Left lobe of liver (tissue), 2 donors: ENCODE data around the gene ZBED3. TPM values are rescaled to one million over a fixed set of nuclear protein-coding genes. Genes with fewer than 3 reads are reported as not detected.

Source experiments
- ATAC-seq: fragments of 200-7000 bp; cut with Tn5 transposase; one replicate; pipeline ENCODE4 v1.9.1; 2020; ENCODE audit warnings: mild to moderate bottlenecking, moderate library complexity
- DNase-seq: peaks from one replicate; pipeline ENCODE4 v3.0.0-alpha.2; 2020; ENCODE audit warnings: low spot score
- total RNA-seq: library from RNA; stranded (reverse); gene quantifications from one replicate; pipeline ENCODE4 v1.2.1, GENCODE V29; 2021
- donor health status: DM: no; HTN: no; CAD: no; lungs with moderate emphysema.
- donor health status: DM: no; HTN: yes; CAD: no.

The ZBED3 gene
- total RNA-seq, 1 donor from 2014 or later = 40.1 TPM

DNA sequence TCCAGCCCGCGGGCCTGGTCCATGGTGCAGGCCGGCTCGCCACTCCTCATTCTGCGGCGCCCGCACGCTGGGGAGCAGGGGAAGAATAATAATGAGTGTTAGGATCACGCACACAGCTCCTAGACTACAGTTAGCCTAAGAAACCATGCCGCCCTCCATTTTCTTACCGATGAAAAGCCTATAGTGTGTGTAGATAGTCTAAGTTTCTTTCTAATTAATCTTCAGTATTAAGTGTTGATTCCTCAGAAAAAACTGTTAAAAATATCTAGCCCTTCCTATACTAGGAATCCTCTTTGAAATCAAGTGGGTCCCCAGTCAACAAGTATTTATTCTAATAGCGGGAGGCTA lies 9.3 kb downstream of the ZBED3 start:
- DNase-seq (no peak), ATAC-seq (no peak)

DNA sequence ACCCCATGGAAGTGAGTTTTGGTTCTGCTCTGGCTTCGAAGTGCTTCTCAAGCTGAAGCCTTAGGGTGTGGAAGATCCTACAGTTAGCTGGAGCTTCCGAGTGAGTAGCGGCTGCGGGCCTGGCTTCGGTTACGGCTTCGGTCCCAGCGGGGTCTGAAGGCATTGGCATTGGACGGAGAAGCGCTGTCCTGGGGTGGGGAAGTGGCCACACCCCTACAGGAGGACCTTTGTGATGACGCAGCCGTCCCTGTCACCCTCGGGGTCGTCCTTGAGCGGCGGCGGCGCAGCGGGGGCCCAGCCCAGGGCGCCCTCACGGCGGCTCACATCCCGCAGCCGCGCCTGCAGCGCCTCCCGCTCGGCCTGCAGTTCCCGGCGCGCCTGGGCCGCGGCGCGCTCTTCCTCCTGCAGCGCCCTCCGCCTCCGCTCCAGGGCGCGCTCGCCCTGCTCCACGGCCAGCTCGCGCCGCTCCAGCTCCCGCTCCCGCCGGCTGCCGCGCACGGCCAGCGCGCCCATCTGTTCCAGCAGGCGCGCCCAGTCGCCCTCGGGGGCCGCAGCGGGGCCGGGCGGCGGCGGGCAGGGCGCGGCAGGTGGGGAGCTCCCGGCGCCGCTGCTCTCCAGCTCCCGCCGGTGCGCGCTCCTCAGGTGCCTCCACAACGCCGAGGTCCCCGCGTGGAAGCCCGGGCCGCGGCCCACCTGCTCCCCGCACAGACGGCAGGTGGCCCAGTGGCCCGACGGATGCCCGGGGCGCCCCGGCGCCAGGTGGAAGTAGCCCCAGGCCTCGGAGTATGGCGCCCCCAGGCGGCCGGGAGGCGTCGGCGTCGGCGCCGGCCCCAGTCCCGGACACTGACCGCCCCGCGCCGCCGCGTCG lies 9.9 kb downstream of the ZBED3 start:
- peak; percentile 67 for ATAC-seq
- DNase-seq = peak; percentile 58

DNA sequence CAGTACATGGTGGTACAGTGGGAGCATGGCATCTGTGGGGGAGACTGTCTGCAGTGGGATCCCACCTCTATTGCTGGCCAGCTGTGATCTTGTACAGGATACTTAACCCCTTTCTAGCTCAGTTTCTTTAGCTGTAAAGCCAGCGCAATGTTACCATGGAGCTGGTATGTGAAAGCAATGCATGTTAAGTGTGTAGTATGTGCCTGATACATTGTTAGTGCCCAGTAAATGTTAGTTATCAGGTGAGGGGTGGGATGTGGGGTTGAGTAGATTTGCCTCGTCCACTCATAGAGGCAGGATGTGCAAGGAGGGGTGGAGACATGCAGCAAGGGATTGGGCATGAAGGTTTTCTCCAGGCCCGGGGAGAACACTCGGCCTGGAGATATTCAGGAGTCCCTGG lies 12.3 kb downstream of the ZBED3 start:
- no peak for ATAC-seq
- DNase-seq = no peak

DNA sequence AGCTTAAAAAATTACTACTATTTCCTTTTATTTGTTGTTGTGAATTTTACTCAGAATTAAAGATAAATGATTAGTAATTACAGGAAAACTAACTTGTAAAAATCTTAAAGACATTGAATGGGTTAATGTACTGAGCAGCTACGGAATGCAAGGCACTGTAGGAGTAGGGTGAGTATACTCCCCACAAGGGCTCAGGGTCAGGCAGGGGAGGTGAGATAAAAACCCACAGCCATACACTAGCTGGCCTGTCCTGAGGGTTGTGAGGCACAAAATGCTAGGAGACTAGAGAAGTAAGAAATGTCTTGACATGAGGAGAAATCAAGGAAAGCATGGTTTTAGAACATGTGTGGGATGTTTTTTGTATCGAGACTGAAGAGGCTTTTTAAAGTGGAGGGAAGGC lies 13.4 kb downstream of the ZBED3 start:
- ATAC-seq = no peak
- no peak for DNase-seq

DNA sequence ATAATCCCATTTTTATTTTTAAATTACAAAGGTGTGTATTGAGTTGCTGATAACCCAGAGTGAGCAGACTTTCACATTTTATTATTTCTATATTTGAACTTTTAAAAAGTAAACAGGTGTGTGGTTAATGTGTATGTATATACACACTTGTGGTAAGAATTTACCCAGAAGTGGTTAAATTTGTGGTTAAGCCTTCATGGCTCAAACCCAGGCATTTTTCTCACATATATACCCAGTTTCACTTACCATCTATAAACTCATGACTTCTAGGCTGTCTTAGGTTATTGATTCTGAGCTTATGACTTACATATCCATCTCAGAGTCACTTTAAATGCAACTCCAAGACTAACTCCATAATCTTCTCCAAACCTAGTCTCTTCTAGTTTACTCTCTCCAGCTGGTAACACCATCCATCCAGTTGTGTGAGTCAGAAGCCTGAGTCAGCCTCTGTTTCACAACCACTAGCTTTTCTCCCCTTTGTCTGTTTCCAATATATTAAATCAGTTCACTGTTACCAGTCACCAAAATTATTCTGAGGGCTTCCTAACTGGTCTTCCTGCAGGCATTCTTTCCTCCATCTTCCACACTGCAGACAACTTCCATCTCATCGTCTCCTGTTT lies 20.2 kb downstream of the ZBED3 start:
- ATAC-seq (peak; percentile 44), DNase-seq (no peak)

DNA sequence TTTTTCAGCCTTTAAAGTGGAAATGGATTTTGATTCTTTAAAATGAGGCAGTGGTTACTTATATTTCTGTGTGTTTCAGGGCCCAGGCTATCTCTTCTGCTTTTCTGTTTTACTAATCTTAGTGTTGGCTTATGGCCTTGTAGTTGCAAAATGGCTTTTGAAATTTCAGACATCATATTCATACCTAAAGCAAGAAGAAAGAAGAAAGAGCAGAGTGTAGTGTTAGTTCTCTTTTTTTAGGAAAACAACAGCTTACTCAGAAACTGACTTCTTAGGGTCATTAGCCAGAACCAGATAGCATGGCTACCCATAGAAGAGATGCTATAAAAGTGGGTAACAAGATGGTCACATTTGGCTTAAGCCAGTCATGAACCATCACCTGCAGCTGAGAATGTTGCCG lies 20.9 kb downstream of the ZBED3 start:
- no peak for ATAC-seq
- DNase-seq = no peak

DNA sequence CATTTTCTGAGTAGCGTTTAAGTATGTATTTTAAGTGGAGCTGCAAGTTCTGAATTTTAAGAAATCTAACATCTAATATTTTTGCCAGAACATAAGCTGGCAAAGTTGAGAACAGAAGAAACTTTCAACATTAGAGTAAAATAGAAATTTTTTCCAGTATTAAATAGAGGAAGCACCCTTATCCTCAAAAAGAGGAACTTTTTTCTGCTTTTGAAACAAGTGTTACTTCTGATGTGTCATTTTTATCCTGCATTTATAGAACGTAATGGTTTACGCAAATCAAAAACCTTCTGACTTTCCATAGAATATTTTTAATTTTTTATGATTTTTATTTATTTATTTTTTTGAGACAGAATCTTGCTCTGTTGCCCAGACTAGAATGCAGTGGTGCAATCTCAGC lies 21.8 kb downstream of the ZBED3 start:
- no peak for DNase-seq
- no peak for ATAC-seq

DNA sequence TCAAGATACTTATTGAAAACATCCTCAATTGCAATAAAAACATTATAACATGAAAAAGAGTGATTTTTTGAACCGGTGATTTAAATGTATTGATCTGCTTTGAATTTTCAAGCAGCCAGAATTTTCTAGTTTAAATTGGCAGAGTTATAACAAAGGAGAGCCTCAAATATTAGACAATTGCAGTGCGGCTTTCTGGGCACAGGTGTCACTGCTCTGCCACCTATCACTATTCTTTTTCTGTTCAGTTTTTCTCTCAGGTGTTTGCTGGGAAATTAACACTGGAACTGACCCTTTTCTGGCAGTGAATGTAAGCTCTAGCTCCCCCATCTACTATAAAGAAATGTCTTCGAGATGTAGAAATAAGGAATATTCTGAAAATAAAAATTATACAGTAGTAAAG lies 23.0 kb downstream of the ZBED3 start:
- ATAC-seq = peak; percentile 90
- no peak for DNase-seq

DNA sequence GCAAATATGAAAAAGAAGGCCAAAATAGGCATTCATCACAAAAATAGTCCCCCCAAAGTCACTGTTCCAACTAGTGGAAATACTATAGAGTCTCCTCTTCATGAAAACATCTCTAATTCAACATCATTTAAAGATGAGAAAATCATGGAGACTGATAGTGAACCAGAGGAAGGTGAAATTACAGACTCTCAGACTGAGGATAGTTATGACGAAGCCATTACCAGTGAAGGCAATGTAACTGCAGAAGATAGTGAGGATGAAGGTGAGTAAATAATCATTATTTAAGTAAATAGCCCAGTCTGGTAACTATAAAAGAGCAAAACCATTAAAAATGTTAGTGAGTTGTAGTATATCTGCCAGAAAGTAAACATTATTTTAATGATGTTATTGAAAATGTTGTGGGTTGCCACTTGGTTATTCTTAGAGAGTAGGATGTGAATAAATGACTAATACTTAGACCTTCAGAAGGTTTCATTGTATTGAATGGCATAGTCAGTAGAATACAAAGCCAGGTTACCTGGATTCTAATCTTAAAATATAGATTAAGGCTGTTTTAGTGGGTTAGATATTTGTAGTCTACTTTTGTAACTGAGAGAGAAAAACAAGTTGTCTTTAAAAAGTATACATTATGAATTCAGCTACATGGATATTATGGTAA lies 40.5 kb downstream of the ZBED3 start:
- ATAC-seq (no peak), DNase-seq (no peak)

DNA sequence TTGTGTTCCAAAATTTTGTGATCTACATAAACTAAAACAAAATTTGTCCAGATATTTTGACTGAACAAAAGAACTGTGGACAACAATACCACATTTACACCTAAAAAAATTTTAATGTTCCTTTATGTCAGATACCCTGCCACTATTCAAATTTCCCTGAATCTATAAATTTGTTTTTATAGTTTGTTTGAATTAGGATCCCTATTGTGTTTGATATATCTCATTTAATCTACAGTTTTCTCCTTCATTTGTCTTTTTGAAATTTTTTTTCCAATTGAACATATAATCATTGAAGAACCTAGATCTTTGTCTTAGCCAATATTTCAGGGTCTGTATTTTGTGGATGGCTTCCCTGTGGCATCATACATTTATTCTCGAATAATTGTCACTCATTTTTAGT lies 51.1 kb downstream of the ZBED3 start:
- ATAC-seq = no peak
- no peak for DNase-seq

DNA sequence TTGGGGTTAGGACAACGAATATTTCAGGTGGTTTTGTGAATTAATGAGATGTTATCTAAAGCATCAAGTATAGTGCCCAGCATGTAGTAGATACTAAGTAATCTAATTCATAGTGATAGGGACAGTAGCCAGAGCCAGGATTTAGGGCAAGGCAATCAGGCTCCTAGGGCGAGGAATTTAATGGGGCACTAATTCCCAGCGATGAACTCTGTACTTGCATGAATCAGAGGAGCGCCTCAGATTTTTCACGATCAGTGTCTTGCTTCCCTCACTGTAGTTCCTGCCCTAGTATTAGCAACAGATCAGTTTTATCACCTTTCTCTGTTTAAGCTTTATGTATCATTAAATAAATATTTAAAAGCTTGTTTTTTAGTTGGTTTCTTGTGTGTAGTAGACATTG lies 53.7 kb downstream of the ZBED3 start:
- ATAC-seq = no peak

DNA sequence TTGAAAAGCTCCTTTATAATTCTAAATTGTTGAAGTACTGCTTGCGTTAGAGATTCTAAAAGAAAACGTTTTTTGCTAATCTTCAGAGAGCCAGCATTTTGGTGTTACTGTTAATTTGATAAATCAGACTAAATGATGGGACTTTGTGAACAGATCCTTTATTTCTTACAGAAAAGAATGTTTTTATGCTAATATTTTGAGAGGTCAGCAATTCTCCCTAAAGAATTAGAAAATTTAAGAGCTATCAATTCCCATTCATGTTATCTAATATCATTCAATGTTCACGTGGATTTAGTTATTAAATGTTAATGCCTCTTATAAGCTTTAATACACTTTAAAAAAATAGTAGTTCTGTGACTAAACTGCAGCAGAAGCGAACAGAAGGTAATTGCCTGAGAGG lies 54.5 kb downstream of the ZBED3 start:
- DNase-seq = no peak
- no peak for ATAC-seq

More for the DNA sequence above, 53.7 kb downstream of the ZBED3 start:
- no peak for DNase-seq

DNA sequence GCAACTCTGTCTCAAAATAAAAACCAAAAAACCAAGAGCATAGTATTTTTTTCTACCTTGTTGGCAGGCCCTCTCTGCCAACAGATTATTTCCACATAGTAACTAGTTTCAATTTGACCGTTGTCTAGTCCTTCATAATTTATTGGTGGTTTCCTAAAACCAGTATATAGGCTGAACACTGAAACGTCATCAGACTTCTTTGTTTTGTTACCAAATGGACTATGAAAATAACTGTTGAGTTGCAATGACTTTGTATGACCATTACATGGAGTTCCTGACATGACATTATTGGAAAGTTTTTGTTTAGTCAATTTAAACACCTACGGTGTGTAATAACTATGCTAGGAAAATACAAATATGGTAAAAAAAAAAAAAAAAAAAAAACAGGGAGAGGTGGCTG lies 55.2 kb downstream of the ZBED3 start:
- no peak for DNase-seq
- no peak for ATAC-seq

DNA sequence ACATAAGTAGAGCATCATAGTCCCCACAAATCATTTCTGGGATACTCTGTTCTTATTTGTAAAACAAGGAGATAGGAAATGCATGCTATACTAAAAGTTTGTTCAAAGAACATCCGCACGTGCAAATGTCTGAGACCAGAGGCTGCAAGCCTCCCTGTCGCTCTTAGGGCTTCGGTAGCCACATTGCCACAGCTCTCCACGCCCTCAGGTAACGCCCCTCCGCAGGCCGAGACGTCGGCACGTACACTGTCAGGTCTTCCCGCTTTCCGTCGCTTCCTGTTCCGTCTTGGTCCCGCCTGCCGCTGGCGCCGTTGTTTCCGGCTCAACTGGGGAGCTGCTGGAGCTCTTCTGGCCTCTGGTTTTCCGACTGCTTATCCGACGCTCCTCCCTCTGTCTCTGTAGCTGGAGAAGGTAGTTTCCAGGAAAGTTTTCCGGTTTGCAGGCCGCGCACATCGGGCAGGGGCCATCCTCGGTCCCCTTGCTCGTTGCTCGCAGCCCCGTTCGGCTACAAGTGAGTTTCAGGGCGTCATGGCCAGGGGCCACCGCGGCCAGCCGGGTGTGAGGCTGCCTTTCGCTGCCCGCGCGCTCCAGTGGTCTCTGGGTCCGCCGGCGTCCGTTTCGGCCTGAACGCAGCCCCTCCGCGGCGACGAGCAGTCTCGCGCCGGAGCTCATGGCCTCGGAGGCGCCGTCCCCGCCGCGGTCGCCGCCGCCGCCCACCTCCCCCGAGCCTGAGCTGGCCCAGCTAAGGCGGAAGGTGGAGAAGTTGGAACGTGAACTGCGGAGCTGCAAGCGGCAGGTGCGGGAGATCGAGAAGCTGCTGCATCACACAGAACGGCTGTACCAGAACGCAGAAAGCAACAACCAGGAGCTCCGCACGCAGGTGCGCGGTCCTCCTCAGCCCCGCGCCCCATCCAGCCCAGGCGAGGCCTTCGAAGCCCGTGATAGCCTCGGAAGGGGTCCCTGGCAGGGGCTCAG lies 56.7 kb downstream of the ZBED3 start, which contains the start of gene AGGF1:
Gene AGGF1 (plus strand): TSS at position 308 of the 975 bp plus-strand sequence. CDS start 363 bp downstream, at position 671.
- DNase-seq (peak; percentile 95), ATAC-seq (peak; percentile 98)

DNA sequence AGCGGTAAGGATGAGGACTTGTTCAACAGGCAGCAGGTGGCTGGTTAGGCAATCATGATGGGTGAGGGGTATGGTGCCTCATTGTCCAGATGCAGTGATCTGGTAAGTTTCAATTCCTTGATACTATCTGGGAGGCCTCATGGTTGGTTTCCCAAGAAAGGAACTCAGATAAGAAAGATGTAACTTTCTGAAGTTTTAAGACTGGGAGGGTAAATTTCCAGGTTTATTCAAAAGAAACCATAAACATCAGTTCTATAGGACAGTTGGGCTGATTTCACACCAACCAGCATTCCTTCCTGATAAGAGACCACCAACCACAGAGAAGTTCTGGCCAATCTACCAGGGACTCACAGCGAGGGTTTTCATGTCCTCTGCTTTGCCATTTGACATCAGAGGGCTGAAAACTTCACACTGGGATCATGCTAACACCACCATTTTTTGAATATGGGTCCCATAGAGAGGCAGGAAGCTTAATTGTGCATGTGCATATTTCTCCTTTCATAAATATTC lies 57.7 kb downstream of the ZBED3 start:
- DNase-seq (no peak), ATAC-seq (no peak)

DNA sequence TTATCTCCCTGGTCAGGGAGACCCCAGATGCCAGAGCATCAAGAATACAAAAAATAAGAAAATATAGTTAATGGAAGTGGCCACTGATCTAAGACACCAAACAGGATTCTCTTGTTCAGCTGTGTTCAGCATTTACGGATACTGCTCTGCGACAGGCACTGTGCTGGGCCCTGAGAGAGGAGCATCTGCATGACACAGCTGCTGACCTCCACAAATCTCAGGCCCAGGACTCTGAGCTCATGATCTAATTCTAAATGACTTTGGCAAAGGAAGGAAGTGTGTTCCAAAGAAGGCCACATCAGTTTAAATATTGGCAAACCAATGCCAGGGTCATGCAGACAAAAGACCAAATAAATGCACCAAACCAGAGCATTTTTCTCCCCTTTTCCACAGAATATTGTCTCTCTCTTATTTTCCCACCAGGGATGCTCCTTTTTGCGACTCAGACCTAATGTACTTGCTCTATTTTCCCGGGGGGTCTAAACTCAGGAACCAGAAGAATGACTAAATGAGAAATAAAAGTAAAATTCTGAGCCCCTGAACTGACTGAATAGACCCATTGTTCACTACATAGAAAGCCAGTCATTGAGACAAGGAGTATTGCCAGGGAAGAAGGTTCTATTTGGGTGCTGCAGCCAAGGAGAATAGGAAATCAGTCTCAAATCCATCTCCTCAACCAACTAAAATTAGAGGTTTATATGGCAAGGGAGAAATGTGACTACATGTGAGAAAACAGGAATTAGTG lies 58.3 kb downstream of the ZBED3 start:
- DNase-seq (no peak), ATAC-seq (no peak)

DNA sequence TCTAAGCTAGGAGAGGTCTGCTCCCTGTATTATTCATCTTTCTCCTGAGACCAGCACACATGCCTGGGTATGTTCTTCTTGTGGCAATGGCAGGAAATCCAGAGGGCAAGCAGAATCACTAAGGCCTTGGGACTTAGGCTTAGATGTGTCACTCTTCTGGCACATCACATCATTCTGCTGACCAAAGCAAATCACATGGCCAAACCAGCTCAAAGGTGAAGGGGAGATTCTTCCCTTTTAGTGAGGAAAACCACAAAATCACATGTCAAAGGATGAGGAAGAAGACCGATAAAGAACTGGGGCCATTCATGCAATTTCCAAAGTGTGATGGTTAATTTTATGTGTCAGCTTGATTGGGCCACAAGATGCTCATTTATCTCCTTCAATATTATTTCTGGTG lies 62.6 kb downstream of the ZBED3 start:
- ATAC-seq (peak; percentile 5), DNase-seq (no peak)

DNA sequence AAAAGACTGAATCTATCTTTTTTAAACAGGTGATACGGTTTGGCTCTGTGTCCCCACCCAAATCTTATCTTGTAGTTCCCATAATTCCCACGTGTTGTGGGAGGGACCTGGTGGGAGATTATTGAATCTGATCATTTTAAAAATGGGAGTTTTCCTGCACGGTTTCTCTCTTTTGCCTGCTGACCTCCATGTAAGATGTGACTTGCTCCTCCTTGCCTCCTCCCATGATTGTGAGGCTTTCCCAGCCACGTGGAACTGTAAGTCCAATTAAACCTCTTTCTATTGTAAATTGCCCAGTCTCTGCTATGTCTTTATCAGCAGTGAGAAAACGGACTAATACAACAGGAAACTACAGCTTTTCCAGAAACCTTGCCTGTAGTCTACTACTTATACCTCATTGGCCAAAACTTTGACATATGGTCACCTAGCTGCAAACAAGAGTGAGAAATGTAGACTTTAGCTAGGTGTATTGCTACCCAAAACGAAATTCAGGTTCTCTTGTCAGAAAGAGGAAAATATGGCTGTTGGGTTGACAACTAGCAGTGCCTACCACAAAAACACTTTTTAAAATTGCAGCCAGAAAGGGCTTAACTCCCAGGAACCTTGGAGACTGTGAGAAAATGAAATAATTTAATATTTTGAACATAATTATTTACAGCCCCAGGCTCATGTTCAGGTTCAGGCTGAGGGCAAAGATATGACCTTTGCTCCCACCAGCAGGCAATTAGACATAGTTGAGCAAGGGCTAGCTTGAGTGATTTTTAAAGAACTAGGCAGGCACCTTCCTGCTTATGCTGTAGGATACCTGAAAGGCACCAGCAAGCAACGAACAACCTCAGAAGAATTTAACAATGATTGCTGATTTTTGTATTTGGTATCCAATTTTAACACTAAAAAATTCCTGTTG lies 64.3 kb downstream of the ZBED3 start:
- ATAC-seq (peak; percentile 90), DNase-seq (peak; percentile 54)
